HG03095 (cell line): ENCODE results near the gene EVI5L.

Experiments
- ATAC-seq: cut with Tn5 transposase; IDR thresholded peaks from one replicate; pipeline ENCODE4 v1.9.1; 2021; ENCODE audit warnings: moderate library complexity; ENCODE audit not compliant: unreplicated experiment

Gene EVI5L

DNA sequence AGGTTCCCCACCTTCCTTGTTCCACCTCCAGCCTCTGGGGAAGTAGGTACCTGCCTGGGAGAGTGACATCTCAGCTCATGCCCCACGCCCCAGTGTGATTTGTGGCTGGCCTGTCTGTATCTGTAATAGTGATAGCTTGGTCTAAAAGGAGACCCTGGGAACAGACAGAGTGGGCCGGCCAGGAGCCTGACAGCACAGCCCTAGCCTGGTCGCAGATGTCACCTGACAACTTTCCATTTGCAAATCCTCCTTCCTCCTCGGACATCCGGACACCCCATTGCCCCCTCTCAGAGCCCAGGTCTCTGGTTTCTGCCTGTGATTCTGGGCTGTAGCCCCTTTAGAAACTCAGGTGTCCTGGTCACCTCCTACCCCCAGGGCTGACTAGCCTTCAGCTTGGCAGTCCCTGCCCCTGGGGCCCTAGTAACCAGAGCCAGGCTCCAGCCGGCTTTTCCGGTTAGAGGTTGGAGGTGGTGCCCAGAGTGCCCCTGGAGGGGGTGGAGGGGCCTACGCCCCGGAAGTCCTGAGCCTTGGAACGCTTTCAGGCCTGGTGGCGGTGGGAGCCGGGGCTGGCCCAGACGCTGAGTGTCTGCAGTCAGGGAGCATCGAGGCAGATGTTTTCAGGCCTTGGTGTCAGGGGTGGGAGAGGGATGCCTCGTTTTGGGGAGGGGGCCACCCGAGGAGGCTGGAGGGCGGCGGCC, 64.7 kb downstream of the EVI5L start:
- no peak for ATAC-seq

DNA sequence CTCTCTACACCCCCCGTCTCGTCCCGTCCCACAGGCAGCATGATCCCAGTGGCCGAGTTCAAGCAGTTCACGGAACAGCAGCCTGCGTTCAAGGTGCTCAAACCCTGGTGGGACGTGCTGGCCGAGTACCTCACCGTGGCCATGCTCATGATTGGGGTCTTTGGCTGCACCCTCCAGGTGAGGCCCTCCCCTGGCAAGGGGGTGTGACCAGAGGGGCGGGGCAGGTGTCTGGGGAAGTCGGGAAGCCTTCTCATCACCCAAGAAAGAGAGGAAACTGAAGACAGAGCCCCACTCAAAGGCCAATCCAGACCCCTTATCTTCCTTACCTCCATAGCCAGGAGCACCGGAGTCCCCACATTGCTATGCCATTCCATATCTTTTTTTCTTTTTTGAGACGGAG, 65.5 kb downstream of the EVI5L start:
- no peak for ATAC-seq

DNA sequence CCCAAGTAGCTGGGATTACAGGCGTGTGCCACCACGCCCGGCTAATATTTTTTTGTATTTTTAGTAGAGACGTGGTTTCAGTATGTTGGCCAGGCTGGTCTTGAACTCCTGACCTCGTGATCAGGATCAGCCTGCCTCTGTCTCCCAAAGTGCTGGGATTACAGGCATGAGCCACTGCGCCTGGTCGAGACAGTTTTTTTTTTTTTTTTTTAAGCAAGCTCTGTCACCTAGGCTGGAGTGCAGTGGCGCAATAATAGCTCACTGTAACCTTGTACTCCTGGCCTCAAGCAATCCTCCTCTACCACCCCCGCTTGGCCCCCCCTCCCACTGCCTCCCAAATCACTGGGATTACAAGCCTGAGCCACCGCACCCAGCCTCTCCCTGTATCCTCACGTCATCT, 67.3 kb downstream of the EVI5L start:
- no peak for ATAC-seq

DNA sequence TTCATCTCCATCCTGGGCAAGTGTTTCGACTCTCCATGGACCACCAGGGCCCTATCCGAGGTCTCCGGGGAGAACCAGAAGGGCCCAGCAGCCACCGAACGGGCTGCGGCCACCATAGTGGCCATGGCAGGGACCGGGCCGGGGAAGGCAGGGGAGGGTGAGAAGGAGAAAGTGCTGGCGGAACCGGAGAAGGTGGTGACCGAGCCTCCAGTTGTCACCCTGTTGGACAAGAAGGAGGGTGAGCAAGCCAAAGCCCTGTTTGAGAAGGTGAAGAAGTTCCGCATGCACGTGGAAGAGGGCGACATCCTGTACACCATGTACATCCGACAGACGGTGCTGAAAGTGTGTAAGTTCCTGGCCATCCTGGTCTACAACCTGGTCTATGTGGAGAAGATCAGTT, 68.9 kb downstream of the EVI5L start:
- ATAC-seq = no peak

DNA sequence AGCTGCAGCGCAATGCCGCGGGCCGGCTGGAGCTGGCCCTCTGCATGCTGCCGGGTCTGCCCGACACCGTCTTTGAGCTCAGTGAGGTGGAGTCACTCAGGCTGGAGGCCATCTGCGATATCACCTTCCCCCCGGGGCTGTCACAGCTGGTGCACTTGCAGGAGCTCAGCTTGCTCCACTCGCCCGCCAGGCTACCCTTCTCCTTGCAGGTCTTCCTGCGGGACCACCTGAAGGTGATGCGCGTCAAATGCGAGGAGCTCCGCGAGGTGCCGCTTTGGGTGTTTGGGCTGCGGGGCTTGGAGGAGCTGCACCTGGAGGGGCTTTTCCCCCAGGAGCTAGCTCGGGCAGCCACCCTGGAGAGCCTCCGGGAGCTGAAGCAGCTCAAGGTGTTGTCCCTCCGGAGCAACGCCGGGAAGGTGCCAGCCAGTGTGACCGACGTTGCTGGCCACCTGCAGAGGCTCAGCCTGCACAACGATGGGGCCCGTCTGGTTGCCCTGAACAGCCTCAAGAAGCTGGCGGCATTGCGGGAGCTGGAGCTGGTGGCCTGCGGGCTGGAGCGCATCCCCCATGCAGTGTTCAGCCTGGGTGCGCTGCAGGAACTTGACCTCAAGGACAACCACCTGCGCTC, 69.8 kb downstream of the EVI5L start:
- ATAC-seq = no peak

DNA sequence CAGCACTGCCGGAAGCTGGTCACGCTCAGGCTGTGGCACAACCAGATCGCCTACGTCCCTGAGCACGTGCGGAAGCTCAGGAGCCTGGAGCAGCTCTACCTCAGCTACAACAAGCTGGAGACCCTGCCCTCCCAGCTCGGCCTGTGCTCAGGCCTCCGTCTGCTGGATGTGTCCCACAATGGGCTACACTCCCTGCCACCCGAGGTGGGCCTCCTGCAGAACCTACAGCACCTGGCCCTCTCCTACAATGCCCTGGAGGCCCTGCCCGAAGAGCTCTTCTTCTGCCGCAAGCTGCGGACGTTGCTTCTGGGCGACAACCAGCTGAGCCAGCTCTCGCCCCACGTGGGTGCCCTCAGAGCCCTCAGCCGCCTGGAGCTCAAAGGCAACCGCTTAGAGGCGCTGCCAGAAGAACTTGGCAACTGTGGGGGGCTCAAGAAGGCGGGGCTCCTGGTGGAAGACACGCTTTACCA, 70.4 kb downstream of the EVI5L start:
- ATAC-seq = no peak

DNA sequence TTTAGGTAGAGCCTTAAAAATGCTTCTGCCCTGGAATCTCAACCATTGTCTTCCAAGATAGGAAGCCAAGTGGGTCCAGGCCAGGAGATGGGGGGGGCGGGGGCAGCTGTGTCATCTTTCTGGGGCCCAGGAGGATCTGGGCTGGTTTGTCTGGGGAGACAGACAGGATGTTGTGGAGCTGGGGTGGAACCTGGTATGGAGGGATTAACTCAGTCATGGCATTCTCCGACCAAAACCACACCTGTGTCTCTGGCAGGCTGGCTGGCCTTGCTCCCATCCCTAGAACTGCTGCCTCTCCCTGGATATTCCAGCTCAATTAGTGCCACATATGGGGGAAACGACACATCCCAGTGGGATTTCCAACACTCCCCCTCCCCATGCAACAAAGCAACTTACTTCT, 70.9 kb downstream of the EVI5L start:
- no peak for ATAC-seq

DNA sequence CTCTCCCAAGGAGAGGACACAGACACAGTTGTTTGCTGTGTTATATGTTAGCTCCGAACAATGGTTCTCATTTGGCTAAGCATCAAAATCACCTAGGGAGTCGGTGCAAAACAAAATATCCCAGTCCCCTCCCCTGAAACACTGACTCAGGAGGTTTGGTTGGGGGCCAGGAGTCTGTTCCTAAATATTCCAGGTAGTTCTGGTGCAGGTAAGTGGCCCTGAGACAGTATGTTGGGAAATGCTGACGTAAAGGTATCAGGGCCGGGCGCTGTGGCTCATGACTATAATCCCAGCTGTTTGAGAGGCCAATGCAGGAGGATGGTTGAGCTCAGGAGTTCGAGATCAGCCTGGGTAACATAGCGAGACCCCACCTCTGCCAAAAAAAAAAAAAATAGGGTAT, 71.3 kb downstream of the EVI5L start:
- ATAC-seq = no peak

DNA sequence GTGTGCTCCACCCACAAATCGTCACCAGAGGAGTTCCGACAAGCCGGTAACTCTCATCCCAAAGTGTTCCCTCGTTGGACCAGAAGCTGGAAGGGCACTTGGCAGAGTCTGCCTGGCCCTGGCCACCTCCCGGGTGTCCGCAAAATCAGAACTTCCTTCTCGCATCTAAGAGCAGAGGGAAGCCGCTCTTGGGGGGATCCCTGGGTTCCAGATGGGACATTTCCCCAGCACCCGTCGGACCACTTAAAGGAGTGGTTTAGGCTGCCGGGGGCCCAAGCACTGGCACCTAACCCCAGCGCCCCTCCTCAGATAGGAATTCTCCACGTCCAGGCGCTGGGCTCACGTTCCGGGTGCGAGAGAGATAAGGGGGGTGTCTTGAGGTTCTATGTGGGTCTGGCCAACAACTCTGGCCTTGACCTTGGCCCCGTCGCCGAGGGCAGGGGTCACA, 72.8 kb downstream of the EVI5L start:
- peak; percentile 11 for ATAC-seq

DNA sequence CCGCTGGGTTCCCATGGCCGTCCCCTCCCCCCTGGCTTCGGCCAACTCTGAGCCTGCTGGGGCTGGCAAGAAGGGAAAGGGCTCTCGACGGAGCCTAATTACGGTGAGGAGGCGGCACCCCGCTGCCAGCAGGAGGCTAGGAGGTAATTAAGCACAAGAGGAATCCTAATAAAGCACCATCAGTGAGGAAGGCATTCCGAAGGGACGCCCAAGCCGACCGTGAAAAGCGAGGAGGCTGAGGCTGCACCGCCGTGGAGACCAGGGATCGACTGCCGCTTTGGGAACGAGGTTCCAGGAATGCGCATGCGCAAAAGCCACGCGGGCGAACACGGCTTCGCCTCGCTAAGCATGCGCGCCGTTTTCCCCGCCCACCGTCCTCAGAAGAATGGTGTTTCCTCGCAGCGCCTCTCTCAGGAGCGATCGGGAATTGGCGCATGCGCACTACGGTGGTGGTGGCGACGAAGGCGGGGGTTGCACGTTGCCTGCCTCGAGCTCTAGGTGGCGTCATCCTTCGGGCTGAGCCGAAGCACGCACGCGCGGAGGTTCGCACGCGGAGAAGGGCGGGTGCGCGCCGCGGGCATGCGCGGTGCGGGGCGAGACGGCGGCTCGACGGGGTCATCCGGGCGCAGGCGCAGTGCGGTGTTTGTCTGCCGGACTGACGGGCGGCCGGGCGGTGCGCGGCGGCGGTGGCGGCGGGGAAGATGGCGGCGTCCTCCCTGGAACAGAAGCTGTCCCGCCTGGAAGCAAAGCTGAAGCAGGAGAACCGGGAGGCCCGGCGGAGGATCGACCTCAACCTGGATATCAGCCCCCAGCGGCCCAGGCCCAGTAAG, 73.4 kb downstream of the EVI5L start, which contains the start of gene MAP2K7:
Gene MAP2K7 (plus strand): TSS at position 634 of the 830 bp plus-strand sequence. CDS start 68 bp downstream, at position 702.
- peak; percentile 58 for ATAC-seq

DNA sequence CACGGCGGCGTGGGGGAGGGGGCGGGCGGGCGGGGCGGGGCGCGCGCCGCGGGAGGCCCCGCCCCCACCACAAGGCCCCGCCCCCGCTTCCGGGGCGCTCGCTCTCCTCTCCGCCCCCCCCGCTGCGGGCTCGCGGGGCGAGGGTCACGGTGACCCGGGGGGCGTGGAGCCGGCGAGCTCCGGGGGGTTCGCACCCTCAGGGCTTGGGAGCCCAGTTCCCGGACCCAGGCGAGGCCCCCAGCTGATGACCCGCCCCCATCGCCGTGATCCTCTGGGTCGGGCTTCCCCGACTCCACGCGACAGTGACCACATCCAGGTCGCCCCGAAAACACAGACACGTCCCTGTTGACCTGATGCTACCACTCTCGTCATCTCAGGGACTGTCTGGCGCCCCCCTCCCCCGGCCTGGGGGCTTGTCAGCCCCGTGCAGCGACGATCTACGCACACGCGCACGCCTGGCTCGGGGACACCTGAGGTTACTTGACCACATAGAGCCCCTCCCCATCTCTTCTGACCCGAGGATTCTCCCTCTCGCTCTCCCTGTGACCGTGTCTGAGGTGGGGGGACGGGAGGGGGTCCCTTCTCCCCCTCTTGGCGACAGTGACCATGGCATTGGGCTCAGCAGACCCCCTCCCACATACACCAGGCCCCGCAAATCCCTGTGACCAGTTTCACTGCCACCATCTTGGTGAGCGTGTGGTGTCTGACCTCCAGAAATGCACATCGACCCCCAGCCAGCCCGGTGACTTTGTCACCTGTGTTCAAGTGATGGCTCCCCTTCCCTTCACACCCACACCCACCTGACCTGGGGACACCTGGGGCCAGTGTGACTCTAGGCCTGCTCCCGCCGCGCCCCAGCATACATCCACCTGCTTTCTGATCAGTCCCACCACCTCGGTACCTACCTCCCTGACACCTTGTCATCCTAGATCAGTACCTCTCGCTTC, 74.3 kb downstream of the EVI5L start:
- ATAC-seq = peak; percentile 23

DNA sequence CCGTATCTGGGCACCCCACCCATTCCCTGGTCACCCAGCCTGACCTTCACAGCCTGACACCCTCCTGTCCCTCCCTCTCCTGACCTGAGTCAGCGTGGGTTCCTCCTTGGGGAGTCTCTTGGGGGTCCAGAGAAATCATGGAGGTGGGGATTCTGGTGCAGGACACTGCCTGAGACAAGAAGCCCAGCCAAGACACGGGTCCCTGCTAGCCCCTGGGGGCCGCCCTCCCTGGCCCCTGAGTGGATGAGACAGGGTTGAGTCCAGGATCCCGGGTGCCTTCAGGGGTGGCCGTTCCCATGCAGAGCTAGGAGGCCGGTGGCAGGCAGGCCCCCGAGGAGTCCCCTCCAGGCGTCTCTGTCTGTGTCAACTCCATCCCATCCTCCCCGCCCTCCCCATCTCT, 75.2 kb downstream of the EVI5L start:
- no peak for ATAC-seq

DNA sequence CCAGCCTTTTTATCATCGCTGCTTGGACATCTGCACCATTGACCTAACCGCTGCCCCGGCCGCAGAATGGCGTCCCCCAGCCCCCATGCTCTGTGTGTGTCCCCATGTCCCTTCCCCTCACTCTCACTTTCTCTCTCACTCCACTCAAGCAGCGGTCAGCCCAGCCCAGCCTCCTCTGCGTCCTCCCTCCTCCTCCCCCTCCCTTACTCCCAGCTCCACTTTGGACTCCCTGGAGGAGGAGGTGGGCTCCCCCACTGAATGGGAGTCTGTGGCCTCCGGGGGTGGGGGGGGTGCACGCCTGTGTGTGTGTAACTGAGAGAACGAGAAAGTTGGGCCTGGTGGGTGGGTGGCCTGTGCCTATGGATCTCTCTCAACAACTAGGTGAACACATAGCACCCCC, 75.8 kb downstream of the EVI5L start:
- ATAC-seq = no peak

DNA sequence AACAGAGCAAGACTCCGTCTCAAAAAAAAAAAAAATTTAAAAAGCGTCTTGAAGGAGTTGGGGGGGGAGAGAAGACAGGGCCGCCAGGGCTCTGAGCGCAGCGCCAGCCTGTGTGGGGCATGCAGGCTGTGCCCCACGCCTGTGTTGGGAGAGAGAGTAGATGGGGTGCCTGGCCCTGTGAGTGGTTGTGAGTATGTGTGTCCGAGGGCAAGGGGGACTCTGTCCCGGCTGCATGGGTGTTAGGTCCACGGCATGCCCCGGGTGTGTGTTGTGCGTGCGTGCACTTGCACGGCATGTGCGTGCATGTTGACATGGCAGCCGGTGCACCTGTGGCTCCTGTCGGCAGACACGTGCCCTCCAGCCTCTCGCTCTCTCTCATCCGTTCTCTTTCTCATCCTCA, 77.1 kb downstream of the EVI5L start:
- ATAC-seq = no peak

DNA sequence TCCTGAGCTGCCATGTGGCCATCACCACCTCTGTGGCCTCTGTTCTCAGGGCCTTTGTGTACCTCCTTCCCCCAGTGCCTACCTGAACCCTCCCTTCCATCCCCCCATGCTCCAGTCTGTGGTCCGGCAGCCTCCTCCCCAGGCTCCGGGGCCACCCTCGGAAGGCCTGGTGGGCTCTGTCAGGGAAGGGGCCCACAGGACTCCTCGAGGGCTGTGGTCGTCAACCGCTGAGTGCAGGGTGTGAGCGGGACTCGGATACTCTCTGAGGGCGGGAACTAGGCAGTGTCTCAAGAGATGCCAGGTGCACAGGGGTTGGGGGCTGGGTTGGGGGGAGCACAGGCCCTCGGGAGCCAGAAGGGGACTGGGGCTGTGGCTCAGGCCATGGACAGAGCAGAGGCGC, 77.5 kb downstream of the EVI5L start:
- ATAC-seq = no peak

DNA sequence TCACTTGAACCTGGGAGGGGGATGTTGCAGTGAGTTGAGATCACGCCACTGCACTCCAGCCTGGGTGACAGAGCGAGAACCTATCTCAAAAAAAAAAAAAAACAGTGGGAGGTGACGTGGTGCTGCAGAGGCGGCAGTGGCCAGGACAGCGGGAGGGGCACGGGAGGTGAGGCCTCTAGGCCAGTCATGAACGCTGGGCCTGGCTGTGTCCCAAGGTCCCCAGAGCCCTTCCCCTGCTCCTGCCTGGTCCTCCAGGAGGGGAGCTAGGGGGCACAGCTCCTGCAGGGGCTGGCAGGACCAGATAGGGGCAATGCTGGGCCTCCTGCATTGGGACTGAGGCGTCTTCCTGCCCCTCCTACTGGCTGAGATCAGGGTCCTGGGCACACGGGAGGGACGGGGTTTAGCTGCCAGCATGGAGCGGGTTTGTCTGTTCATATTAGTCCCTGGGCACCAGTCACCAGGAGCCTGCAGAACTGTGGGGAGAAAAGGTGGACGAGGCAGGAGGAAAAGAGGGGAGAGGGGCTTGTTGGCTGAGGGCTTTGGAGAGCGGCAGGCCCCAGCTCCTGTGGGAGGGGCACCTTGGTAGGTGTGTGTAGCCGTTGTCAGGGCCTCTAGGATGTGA, 78.2 kb downstream of the EVI5L start:
- ATAC-seq = no peak

DNA sequence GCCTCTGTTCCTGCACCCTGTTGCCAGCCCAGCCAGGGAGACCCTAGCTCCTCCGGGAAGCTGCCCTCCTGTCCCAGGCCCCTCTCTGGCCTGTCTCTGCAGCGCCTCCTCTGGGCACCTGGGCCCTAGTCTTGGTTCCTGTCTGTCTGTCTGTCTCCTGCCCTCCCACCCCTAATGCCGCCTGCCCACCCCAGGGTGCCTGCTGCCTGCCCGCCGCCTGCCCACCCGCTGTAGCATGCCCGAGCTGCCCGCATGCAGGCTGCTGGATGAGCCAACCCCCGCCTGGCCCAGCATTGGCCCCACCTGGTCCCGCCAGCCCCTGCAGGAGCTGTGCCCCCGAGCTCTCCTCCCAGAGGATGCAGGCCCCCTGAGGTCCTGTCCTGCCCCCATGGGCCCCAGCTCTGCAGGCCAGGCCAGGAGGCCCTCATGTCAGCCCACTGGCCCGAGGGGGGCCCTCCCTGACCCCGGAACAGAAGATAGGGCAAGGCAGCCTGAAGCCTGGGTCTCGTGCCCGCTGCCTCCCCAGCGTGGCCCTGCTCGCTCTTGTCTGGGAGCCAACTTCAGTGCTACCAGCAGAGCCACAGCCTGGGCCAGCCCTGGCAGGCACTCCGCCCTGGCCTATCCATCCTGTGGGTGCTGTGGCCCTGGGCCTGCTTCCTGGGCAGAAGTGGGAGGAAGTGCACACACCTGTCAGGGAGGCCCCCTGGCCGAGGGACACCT, 78.9 kb downstream of the EVI5L start:
- no peak for ATAC-seq

DNA sequence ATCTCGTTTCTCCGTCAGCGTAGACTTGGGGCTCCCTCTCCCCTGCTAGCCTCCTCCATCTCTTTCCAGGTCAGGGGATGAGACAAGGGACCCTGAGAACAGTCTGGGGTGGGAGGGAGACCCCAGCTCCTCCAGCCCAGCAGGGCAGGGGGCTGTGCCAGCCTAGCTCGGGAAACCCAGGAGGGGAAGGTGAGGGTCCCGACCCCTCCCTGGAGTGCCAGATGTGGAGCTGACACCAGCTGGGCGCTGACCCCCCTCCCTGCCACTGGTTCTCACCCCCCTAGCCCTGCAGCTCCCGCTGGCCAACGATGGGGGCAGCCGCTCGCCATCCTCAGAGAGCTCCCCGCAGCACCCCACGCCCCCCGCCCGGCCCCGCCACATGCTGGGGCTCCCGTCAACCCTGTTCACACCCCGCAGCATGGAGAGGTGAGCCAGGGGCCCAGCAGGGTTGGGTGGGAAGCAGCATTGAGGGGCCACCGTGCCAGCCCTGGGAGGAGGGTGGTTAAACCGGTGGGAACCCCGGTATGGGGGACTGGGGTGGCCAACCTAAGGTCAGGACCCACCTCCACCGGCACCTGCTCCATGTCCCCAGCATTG, 79.6 kb downstream of the EVI5L start:
- ATAC-seq = no peak
